GM12874 (cell line): ENCODE data around the gene WHRN.

Experiments used
- CTCF ChIP-seq: IDR thresholded peaks from 2 replicates; pipeline ENCODE4 v1.5.1; 2011; ENCODE audit warnings: low read depth, mild to moderate bottlenecking, control low read depth, low read length, moderate library complexity; ENCODE audit not compliant: insufficient read depth

WHRN gene

GRCh38 chr9:114449236-114449635 lies 56.0 kb downstream of the WHRN start:
- no peak for TF ChIP-seq CTCF

- no peak for TF ChIP-seq CTCF
Observed at GRCh38 chr9:114448706-114449105, 56.6 kb downstream of the WHRN start.

- TF ChIP-seq CTCF, result no peak
Observed at GRCh38 chr9:114446672-114447450, 58.4 kb downstream of the WHRN start.

- no peak for TF ChIP-seq CTCF
Observed at GRCh38 chr9:114446036-114446435, 59.2 kb downstream of the WHRN start.

- no peak for TF ChIP-seq CTCF
Observed at GRCh38 chr9:114445616-114446015, 59.7 kb downstream of the WHRN start.

- TF ChIP-seq CTCF, result no peak
Observed at GRCh38 chr9:114442022-114442421, 63.3 kb downstream of the WHRN start.

- TF ChIP-seq CTCF, result no peak
Observed at GRCh38 chr9:114437401-114437893, 67.8 kb downstream of the WHRN start.
